22Rv1 (cell line): ENCODE measurements around the gene MMP14.

Experiments used
- H3K27ac ChIP-seq: fragments of 450-650 bp; 2 replicates; pipeline ENCODE4 v1.5.1; 2017
- CTCF ChIP-seq: fragments of 450-650 bp; IDR thresholded peaks from 2 replicates; pipeline ENCODE4 v1.5.1; 2017; ENCODE audit warnings: mild to moderate bottlenecking
- ZFX ChIP-seq: fragments of 450-650 bp; IDR thresholded peaks from 2 replicates; pipeline ENCODE4 v1.6.1; 2017; ENCODE audit warnings: antibody characterized with exemption, borderline replicate concordance

MMP14 gene

GRCh38 chr14:22886500-22887259 is 50.3 kb downstream of the MMP14 start:
- H3K27ac ChIP-seq, result peak overlapping the region; percentile 95
- TF ChIP-seq ZFX, result no peak
- TF ChIP-seq CTCF, result peak; percentile 60

- peak overlapping the region; percentile 95 for H3K27ac ChIP-seq
- TF ChIP-seq CTCF, result no peak
- TF ChIP-seq ZFX, result no peak
These were observed 51.0 kb downstream of the MMP14 start for GRCh38 chr14:22887260-22887989.

- TF ChIP-seq ZFX (no peak), CTCF (no peak)
- H3K27ac ChIP-seq, result peak overlapping the region; percentile 95
These were observed 51.6 kb downstream of the MMP14 start for GRCh38 chr14:22887990-22888378.

GRCh38 chr14:22888662-22889061 is 52.3 kb downstream of the MMP14 start:
- no peak overlapping the region for H3K27ac ChIP-seq
- no peak for TF ChIP-seq ZFX
- no peak for TF ChIP-seq CTCF

- no peak overlapping the region for H3K27ac ChIP-seq
- TF ChIP-seq ZFX, result no peak
These were observed 54.0 kb downstream of the MMP14 start for GRCh38 chr14:22890416-22890815.

GRCh38 chr14:22892488-22892887 is 56.1 kb downstream of the MMP14 start:
- no peak overlapping the region for H3K27ac ChIP-seq
- no peak for TF ChIP-seq ZFX
- TF ChIP-seq CTCF, result no peak

GRCh38 chr14:22893706-22894105 is 57.3 kb downstream of the MMP14 start:
- H3K27ac ChIP-seq, result no peak overlapping the region
- TF ChIP-seq CTCF (no peak), ZFX (no peak)
